ENCODE data around the gene TNPO3.
"Not testable (repeated sequence)": the region's sequence is repeated elsewhere in the genome, so short reads cannot be mapped to it uniquely, and the experiment has no call there.

The TNPO3 gene

DNA sequence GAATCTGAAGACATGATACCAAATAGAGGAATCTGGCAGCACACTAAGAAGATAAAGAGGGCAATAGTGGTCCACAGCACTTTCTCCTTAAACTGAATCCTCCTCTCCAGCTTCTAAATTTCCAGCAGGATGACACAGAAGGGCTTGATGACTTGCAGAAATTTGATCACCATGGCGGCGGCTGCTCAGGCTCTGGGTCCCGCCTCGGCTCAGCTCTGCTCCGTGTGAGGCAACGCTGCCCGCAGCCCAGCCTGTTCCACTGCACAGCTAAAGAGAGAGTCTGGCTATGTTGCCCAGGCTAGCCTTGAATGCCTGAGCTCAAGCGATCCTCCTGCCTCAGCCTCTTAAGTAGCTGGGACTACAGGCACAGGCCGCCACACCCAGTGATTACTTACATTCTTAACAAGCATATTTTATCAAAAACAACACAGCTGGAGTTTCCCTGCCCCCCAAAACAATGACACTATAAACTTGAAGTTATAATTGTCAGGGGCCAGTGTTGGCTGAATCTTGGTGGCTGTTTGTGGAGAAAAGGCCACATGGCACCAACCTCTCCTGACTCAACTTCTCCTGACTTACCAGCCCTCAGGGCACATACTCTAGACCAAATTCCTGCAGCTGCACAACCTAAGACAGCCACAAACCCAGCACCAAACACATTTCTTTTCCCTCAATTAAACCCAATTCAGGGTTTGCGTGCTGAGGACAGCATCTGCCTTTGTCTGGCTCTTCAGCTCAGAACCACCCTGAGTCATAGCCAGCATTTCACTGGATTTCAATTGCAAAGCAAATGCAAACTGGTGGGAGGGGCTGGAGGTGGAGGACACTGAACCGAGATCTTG, 11.6 kb upstream of the TNPO3 start:
- no peak overlapping the region for H3K4me3 ChIP-seq (ENCODE audit: low read length)
- H3K9me3 ChIP-seq (ENCODE audit: control insufficient read depth, low read length), result no peaks in the 10 kb centered on the region
- no peak overlapping the region for H3K9ac ChIP-seq (ENCODE audit: low read length)
- peaks cover 8% of the 10 kb centered on the region for H3K27me3 ChIP-seq (ENCODE audit: control insufficient read depth, insufficient read depth, low read length)
- H3K4me1 ChIP-seq (ENCODE audit: control insufficient read depth, insufficient read depth, low read length), result no peaks in the 10 kb centered on the region
- H3K36me3 ChIP-seq (ENCODE audit: control insufficient read depth, insufficient read depth, low read length), result no peaks in the 10 kb centered on the region

DNA sequence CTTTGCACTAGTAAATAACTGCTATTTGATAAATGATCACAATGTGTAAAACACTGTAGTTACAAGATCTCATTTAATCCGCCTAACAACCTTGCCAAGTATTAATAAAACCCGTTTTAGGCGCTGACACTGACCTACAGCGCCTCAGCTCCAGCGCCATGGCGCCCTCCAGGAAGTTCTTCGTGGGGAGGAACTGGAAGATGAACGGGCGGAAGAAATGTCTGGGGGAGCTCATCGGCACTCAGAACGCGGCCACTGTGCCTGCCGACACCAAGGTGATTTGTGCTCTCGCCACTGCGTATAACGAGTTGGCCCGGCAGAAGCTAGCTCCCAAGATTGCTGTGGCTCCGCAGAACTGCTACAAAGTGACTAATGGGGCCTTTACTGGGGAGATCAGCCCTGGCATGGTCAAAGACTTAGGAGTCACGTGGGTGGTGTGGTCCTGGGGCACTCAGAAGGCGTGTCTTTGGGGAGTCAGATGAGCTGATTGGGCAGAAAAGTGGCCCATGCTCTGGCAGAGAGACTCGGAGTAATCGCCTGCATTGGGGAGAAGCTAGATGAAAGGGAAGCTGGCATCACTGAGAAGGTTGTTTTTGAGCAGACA, 1.1 kb upstream of the TNPO3 start:
- H3K4me1 ChIP-seq (ENCODE audit: control insufficient read depth, insufficient read depth, low read length), result peaks cover 15% of the 10 kb centered on the region
- no peaks in the 10 kb centered on the region for H3K9me3 ChIP-seq (ENCODE audit: control insufficient read depth, low read length)
- no peak overlapping the region for H3K9ac ChIP-seq (ENCODE audit: low read length)
- H3K36me3 ChIP-seq (ENCODE audit: control insufficient read depth, insufficient read depth, low read length), result no peaks in the 10 kb centered on the region
- no peaks in the 10 kb centered on the region for H3K27me3 ChIP-seq (ENCODE audit: control insufficient read depth, insufficient read depth, low read length)
- no peak overlapping the region for H3K4me3 ChIP-seq (ENCODE audit: low read length)

DNA sequence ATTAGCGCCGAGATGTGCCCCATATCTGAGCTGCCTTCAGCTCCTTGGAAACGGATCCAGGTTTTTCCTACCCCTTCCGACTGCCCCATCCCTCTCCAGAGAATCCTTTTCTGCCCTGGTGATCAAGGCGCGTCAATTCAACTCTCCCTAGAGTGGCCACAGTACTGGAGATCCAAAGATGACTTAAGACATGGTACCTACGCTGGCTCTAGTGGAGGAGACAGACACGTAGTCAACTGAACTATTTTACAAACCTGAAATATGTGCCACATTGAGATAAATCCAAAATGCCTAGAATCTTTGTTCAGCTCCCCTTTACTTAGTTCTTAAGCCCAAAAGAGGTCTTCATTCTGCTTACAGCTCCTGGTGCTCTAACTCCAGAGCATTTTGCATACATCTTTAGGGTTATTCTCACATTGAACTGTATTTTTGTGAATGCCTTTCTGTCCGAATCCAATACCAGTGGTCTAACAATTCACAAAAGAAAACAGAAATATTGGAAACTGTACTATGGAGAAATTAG, 444 bp upstream of the TNPO3 start:
- H3K36me3 ChIP-seq (ENCODE audit: control insufficient read depth, insufficient read depth, low read length), result no peaks in the 10 kb centered on the region
- H3K27me3 ChIP-seq (ENCODE audit: control insufficient read depth, insufficient read depth, low read length), result no peaks in the 10 kb centered on the region
- peak overlapping the region; percentile 85 for H3K9ac ChIP-seq (ENCODE audit: low read length)
- no peaks in the 10 kb centered on the region for H3K9me3 ChIP-seq (ENCODE audit: control insufficient read depth, low read length)
- H3K4me1 ChIP-seq (ENCODE audit: control insufficient read depth, insufficient read depth, low read length), result peaks cover 15% of the 10 kb centered on the region
- peak overlapping the region; percentile 87 for H3K4me3 ChIP-seq (ENCODE audit: low read length)

DNA sequence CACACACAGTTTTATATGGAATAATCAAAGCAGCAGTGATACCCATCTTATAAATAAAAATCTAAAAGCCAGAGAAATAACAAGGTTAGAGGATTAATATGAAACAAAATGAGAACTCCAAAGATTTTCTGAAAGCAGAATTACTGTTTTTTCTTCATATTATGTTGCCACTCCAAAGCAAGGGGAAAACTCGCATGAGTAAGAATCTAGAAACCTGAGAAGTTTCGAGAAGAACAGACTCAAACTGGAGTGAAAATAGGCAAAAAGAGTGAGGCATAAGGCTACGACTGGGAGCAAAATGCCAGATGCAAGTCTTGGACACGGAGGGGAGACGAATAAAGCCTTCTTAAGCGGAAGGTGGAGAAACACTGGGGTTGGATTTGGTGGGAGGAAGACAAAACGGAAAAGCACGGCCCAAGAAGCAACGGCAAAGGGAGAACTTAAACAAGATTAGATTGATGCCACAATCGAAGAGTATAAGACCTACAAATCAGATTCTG, 923 bp downstream of the TNPO3 start:
- Histone ChIP-seq H3K9ac (ENCODE audit: low read length) (peak overlapping the region; percentile 85), H3K27me3 (ENCODE audit: control insufficient read depth, insufficient read depth, low read length) (no peaks in the 10 kb centered on the region), H3K4me1 (ENCODE audit: control insufficient read depth, insufficient read depth, low read length) (peaks cover 15% of the 10 kb centered on the region), H3K4me3 (ENCODE audit: low read length) (peak overlapping the region; percentile 87), H3K9me3 (ENCODE audit: control insufficient read depth, low read length) (no peaks in the 10 kb centered on the region), H3K36me3 (ENCODE audit: control insufficient read depth, insufficient read depth, low read length) (no peaks in the 10 kb centered on the region)

- H3K4me3 ChIP-seq (ENCODE audit: low read length), result no peak overlapping the region
- H3K4me1 ChIP-seq (ENCODE audit: control insufficient read depth, insufficient read depth, low read length), result peaks cover 15% of the 10 kb centered on the region
- no peaks in the 10 kb centered on the region for H3K27me3 ChIP-seq (ENCODE audit: control insufficient read depth, insufficient read depth, low read length)
- H3K36me3 ChIP-seq (ENCODE audit: control insufficient read depth, insufficient read depth, low read length), result no peaks in the 10 kb centered on the region
- H3K9me3 ChIP-seq (ENCODE audit: control insufficient read depth, low read length), result no peaks in the 10 kb centered on the region
- no peak overlapping the region for H3K9ac ChIP-seq (ENCODE audit: low read length)
Measured at GRCh38 chr7:129052441-129052840, 2.5 kb downstream of the TNPO3 start.

DNA sequence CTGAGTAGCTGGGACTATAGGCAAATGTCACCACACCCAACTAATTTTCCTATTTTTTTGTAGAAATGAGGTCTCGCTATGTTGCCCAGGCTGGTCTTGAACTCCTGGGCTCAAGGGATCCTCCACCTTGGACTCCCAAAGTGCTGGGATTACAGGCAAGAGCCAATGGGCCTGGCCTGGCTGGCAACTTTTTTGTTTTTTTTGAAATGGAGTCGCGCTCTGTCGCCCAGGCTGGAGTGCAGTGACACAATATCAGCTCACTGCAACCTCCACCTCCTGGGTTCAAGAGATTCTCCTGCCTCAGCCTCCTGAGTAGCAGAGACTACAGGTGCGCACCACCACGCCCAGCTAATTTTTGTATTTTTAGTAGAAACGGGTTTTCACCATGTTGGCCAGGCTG, 3.5 kb downstream of the TNPO3 start:
- not testable (repeated sequence) for H3K36me3 ChIP-seq (ENCODE audit: control insufficient read depth, insufficient read depth, low read length); H3K4me3 ChIP-seq (ENCODE audit: low read length); H3K27me3 ChIP-seq (ENCODE audit: control insufficient read depth, insufficient read depth, low read length); H3K9me3 ChIP-seq (ENCODE audit: control insufficient read depth, low read length); H3K9ac ChIP-seq (ENCODE audit: low read length)
- H3K4me1 ChIP-seq (ENCODE audit: control insufficient read depth, insufficient read depth, low read length), result peaks cover 15% of the 10 kb centered on the region

GRCh38 chr7:129047761-129048160, 7.2 kb downstream of the TNPO3 start:
- Histone ChIP-seq H3K4me3 (ENCODE audit: low read length) (no peak overlapping the region), H3K9me3 (ENCODE audit: control insufficient read depth, low read length) (no peaks in the 10 kb centered on the region), H3K9ac (ENCODE audit: low read length) (no peak overlapping the region), H3K4me1 (ENCODE audit: control insufficient read depth, insufficient read depth, low read length) (peaks cover 9% of the 10 kb centered on the region), H3K36me3 (ENCODE audit: control insufficient read depth, insufficient read depth, low read length) (no peaks in the 10 kb centered on the region), H3K27me3 (ENCODE audit: control insufficient read depth, insufficient read depth, low read length) (no peaks in the 10 kb centered on the region)

- no peak overlapping the region for H3K4me3 ChIP-seq (ENCODE audit: low read length)
Measured at GRCh38 chr7:129045682-129046081, 9.2 kb downstream of the TNPO3 start.

DNA sequence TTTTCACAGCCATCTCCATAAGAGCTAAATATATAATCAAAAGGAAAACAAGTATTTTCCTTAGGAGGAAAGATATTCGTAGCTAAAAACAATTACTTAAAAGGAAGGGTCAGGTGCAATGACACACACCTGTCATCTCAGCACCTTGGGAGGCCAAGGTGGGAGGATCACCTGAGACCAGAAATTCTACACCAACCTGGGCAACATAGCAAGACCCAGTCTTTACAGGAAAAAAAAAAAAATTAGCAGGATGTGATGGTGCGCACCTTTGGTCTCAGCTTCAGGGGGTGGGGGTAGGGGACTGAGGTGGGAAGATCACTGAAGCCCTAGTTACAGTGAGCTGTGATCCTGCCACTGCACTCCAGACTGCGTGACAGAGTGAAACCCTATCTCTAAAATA, 11.9 kb downstream of the TNPO3 start:
- Histone ChIP-seq H3K9ac (ENCODE audit: low read length) (no peak overlapping the region), H3K4me3 (ENCODE audit: low read length) (no peak overlapping the region), H3K9me3 (ENCODE audit: control insufficient read depth, low read length) (no peaks in the 10 kb centered on the region), H3K27me3 (ENCODE audit: control insufficient read depth, insufficient read depth, low read length) (no peaks in the 10 kb centered on the region), H3K36me3 (ENCODE audit: control insufficient read depth, insufficient read depth, low read length) (no peaks in the 10 kb centered on the region), H3K4me1 (ENCODE audit: control insufficient read depth, insufficient read depth, low read length) (no peaks in the 10 kb centered on the region)

More at GRCh38 chr7:129045682-129046081, 9.2 kb downstream of the TNPO3 start:
- no peaks in the 10 kb centered on the region for H3K4me1 ChIP-seq (ENCODE audit: control insufficient read depth, insufficient read depth, low read length)
- H3K9ac ChIP-seq (ENCODE audit: low read length), result no peak overlapping the region
- no peaks in the 10 kb centered on the region for H3K36me3 ChIP-seq (ENCODE audit: control insufficient read depth, insufficient read depth, low read length)
- no peaks in the 10 kb centered on the region for H3K9me3 ChIP-seq (ENCODE audit: control insufficient read depth, low read length)
- no peaks in the 10 kb centered on the region for H3K27me3 ChIP-seq (ENCODE audit: control insufficient read depth, insufficient read depth, low read length)

DNA sequence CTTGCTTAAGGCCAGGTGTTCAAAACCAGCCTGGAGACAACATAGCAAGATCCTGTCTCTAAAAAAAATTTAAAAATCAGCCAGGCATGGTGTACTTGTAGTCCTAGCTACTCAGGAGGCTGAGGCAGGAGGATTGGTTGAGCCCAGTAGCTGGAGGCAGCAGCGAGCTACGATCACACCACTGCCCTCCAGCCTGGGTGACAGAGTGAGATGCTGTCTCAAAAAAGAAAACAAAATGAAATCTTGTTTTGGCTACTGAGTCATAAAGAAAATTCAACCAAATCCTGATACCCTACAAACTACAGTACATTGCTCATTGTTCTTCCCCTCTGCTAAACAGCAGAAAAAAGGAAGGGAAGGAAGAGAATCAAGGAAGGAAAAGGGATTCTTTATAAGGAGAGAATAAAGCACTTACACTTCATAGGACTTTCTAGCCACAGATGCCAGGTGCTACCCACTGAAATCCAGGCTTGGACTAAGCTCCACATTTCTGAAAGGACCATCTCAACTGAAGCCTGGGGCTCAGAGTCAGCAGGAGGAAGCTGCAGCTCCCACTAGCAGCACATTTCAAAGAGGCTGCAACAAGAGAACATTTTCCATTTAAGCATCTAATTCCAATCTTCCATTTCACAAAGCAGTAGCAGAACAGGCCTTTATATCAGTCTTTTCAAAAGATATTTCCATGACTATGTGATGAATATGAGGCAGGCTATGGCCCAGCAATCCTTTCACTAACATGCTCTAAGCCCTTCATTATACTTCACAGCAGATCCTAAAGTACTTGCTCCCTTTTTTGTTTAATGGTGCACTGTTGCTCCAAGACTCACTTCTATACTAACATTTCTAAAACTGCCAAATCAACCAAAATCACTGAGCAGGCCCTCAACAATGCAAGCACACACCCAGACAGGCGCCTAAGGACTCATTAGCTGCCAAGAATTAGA, 13.5 kb downstream of the TNPO3 start:
- Histone ChIP-seq H3K9me3 (ENCODE audit: control insufficient read depth, low read length) (no peaks in the 10 kb centered on the region), H3K9ac (ENCODE audit: low read length) (no peak overlapping the region), H3K4me3 (ENCODE audit: low read length) (no peak overlapping the region), H3K27me3 (ENCODE audit: control insufficient read depth, insufficient read depth, low read length) (no peaks in the 10 kb centered on the region), H3K4me1 (ENCODE audit: control insufficient read depth, insufficient read depth, low read length) (no peaks in the 10 kb centered on the region), H3K36me3 (ENCODE audit: control insufficient read depth, insufficient read depth, low read length) (no peaks in the 10 kb centered on the region)

DNA sequence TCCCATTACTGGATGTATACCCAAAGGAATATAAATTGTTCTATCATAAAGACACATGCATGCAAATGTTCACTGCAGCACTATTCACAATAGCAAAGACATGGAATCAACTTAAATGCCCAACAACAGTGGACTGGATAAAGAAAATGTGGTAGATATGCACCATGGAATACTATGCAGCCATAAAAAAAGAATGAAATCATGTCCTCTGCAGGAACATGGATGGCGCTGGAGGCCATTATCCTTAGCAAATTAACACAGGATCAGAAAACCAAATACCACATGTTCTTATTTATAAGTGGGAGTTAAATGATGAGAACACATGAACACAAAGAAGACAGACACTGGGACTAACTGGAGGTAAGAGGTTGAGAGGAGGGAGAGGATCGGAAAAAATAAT, 16.4 kb downstream of the TNPO3 start:
- H3K9me3 ChIP-seq (ENCODE audit: control insufficient read depth, low read length); H3K9ac ChIP-seq (ENCODE audit: low read length); H3K4me3 ChIP-seq (ENCODE audit: low read length); H3K36me3 ChIP-seq (ENCODE audit: control insufficient read depth, insufficient read depth, low read length); H3K4me1 ChIP-seq (ENCODE audit: control insufficient read depth, insufficient read depth, low read length); H3K27me3 ChIP-seq (ENCODE audit: control insufficient read depth, insufficient read depth, low read length): not testable (repeated sequence)

Data from mucosa of stomach (tissue), 1 donor.